ENCODE data around the gene RET.

- no peak for TF ChIP-seq CTCF (IDR thresholded peaks at IDR 0.05; ENCODE audit: poor library complexity)
- no peak for TF ChIP-seq EZH2 (IDR thresholded peaks at IDR 0.05; ENCODE audit: borderline replicate concordance)
- TF ChIP-seq EZH2phosphoT487 (IDR thresholded peaks at IDR 0.05; ENCODE audit: low read depth, severe bottlenecking, unreplicated experiment), result no peak
Measured at GRCh38 chr10:43155221-43155620, 78.4 kb downstream of the RET start.

All from hepatocyte (in vitro differentiated cells).